ENCODE measurements around the gene ARRDC4.
"Not testable (repeated sequence)": the region's sequence is repeated elsewhere in the genome, so short reads cannot be mapped to it uniquely, and the experiment has no call there.

The ARRDC4 gene

GRCh38 chr15:97981058-97981457 lies 20.6 kb downstream of the ARRDC4 start:
- H3K27me3 Mint-ChIP-seq, result no peaks in the 10 kb centered on the region
- no peak overlapping the region for H3K27ac Mint-ChIP-seq
- no peak overlapping the region for H3K4me3 Mint-ChIP-seq
- peaks cover 22% of the 10 kb centered on the region for H3K4me1 Mint-ChIP-seq
- no peaks in the 10 kb centered on the region for H3K9me3 Mint-ChIP-seq
- no peaks in the 10 kb centered on the region for H3K36me3 Mint-ChIP-seq

- H3K4me1 Mint-ChIP-seq, result peaks cover 22% of the 10 kb centered on the region
- H3K27me3 Mint-ChIP-seq, result no peaks in the 10 kb centered on the region
- H3K9me3 Mint-ChIP-seq, result no peaks in the 10 kb centered on the region
- no peak overlapping the region for H3K27ac Mint-ChIP-seq
- H3K4me3 Mint-ChIP-seq, result no peak overlapping the region
- H3K36me3 Mint-ChIP-seq, result no peaks in the 10 kb centered on the region
These were observed 21.3 kb downstream of the ARRDC4 start for GRCh38 chr15:97981758-97982157.

- Mint-ChIP-seq H3K4me3 (no peak overlapping the region), H3K27ac (no peak overlapping the region), H3K9me3 (no peaks in the 10 kb centered on the region), H3K4me1 (peaks cover 22% of the 10 kb centered on the region), H3K36me3 (no peaks in the 10 kb centered on the region), H3K27me3 (no peaks in the 10 kb centered on the region)
These were observed 23.7 kb downstream of the ARRDC4 start for GRCh38 chr15:97984157-97984556.

GRCh38 chr15:97985979-97986378 lies 25.5 kb downstream of the ARRDC4 start:
- H3K4me3 Mint-ChIP-seq, H3K36me3 Mint-ChIP-seq, H3K27ac Mint-ChIP-seq, H3K27me3 Mint-ChIP-seq, H3K9me3 Mint-ChIP-seq: not testable (repeated sequence)
- peaks cover 15% of the 10 kb centered on the region for H3K4me1 Mint-ChIP-seq

- peaks cover 8% of the 10 kb centered on the region for H3K4me1 Mint-ChIP-seq
- no peak overlapping the region for H3K4me3 Mint-ChIP-seq
- no peaks in the 10 kb centered on the region for H3K36me3 Mint-ChIP-seq
- no peaks in the 10 kb centered on the region for H3K9me3 Mint-ChIP-seq
- no peaks in the 10 kb centered on the region for H3K27me3 Mint-ChIP-seq
- no peak overlapping the region for H3K27ac Mint-ChIP-seq
These were observed 26.3 kb downstream of the ARRDC4 start for GRCh38 chr15:97986781-97987180.

GRCh38 chr15:97989299-97989698 lies 28.8 kb downstream of the ARRDC4 start:
- Mint-ChIP-seq H3K4me1 (no peaks in the 10 kb centered on the region), H3K27me3 (no peaks in the 10 kb centered on the region), H3K36me3 (no peaks in the 10 kb centered on the region), H3K4me3 (no peak overlapping the region), H3K27ac (no peak overlapping the region), H3K9me3 (no peaks in the 10 kb centered on the region)

- peaks cover 15% of the 10 kb centered on the region for H3K4me1 Mint-ChIP-seq
- H3K4me3 Mint-ChIP-seq, result no peak overlapping the region
- H3K27ac Mint-ChIP-seq, result no peak overlapping the region
- H3K27me3 Mint-ChIP-seq, result no peaks in the 10 kb centered on the region
- H3K36me3 Mint-ChIP-seq, result no peaks in the 10 kb centered on the region
- H3K9me3 Mint-ChIP-seq, result no peaks in the 10 kb centered on the region
These were observed 31.6 kb downstream of the ARRDC4 start for GRCh38 chr15:97991972-97992541.

- Mint-ChIP-seq H3K4me3 (no peak overlapping the region), H3K4me1 (peaks cover 15% of the 10 kb centered on the region), H3K9me3 (no peaks in the 10 kb centered on the region), H3K36me3 (no peaks in the 10 kb centered on the region), H3K27ac (no peak overlapping the region), H3K27me3 (no peaks in the 10 kb centered on the region)
These were observed 32.3 kb downstream of the ARRDC4 start for GRCh38 chr15:97992823-97993222.

GRCh38 chr15:97993310-97993738 lies 32.8 kb downstream of the ARRDC4 start:
- Mint-ChIP-seq H3K4me1 (peaks cover 15% of the 10 kb centered on the region), H3K4me3 (no peak overlapping the region), H3K9me3 (no peaks in the 10 kb centered on the region), H3K27ac (no peak overlapping the region), H3K36me3 (no peaks in the 10 kb centered on the region), H3K27me3 (no peaks in the 10 kb centered on the region)

- H3K27me3 Mint-ChIP-seq, result no peaks in the 10 kb centered on the region
- no peaks in the 10 kb centered on the region for H3K36me3 Mint-ChIP-seq
- H3K4me3 Mint-ChIP-seq, result no peak overlapping the region
- H3K4me1 Mint-ChIP-seq, result peaks cover 15% of the 10 kb centered on the region
- H3K9me3 Mint-ChIP-seq, result no peaks in the 10 kb centered on the region
- no peak overlapping the region for H3K27ac Mint-ChIP-seq
These were observed 33.7 kb downstream of the ARRDC4 start for GRCh38 chr15:97994236-97994635.

GRCh38 chr15:97995192-97995591 lies 34.7 kb downstream of the ARRDC4 start:
- Mint-ChIP-seq H3K9me3 (no peaks in the 10 kb centered on the region), H3K27ac (no peak overlapping the region), H3K4me3 (no peak overlapping the region), H3K36me3 (no peaks in the 10 kb centered on the region), H3K4me1 (peaks cover 15% of the 10 kb centered on the region), H3K27me3 (no peaks in the 10 kb centered on the region)

- Mint-ChIP-seq H3K36me3 (no peaks in the 10 kb centered on the region), H3K9me3 (no peaks in the 10 kb centered on the region), H3K4me1 (peaks cover 15% of the 10 kb centered on the region), H3K4me3 (no peak overlapping the region), H3K27me3 (no peaks in the 10 kb centered on the region), H3K27ac (no peak overlapping the region)
These were observed 35.5 kb downstream of the ARRDC4 start for GRCh38 chr15:97995881-97996603.

GRCh38 chr15:97998307-97999071 lies 38.0 kb downstream of the ARRDC4 start:
- Mint-ChIP-seq H3K4me3 (no peak overlapping the region), H3K4me1 (peaks cover 15% of the 10 kb centered on the region), H3K36me3 (no peaks in the 10 kb centered on the region), H3K27me3 (no peaks in the 10 kb centered on the region), H3K9me3 (no peaks in the 10 kb centered on the region), H3K27ac (no peak overlapping the region)

- H3K9me3 Mint-ChIP-seq, result no peaks in the 10 kb centered on the region
These were observed 40.0 kb downstream of the ARRDC4 start for GRCh38 chr15:98000249-98001203.

GRCh38 chr15:98001663-98002194 lies 41.2 kb downstream of the ARRDC4 start:
- Mint-ChIP-seq H3K27ac (no peak overlapping the region), H3K27me3 (no peaks in the 10 kb centered on the region), H3K4me1 (no peaks in the 10 kb centered on the region), H3K4me3 (no peak overlapping the region), H3K36me3 (no peaks in the 10 kb centered on the region), H3K9me3 (no peaks in the 10 kb centered on the region)

More at GRCh38 chr15:98000249-98001203, 40.0 kb downstream of the ARRDC4 start:
- peaks cover 9% of the 10 kb centered on the region for H3K4me1 Mint-ChIP-seq
- no peaks in the 10 kb centered on the region for H3K27me3 Mint-ChIP-seq
- H3K27ac Mint-ChIP-seq, result no peak overlapping the region
- H3K36me3 Mint-ChIP-seq, result no peaks in the 10 kb centered on the region
- no peak overlapping the region for H3K4me3 Mint-ChIP-seq
